Fibroblast of the conjunctiva (primary cell): ENCODE results near the gene PACRG.

Experiments used
- DNase-seq: peaks from one replicate; pipeline ENCODE4 v3.0.0-alpha.2; 2010; ENCODE audit warnings: low read depth

The PACRG gene

DNA sequence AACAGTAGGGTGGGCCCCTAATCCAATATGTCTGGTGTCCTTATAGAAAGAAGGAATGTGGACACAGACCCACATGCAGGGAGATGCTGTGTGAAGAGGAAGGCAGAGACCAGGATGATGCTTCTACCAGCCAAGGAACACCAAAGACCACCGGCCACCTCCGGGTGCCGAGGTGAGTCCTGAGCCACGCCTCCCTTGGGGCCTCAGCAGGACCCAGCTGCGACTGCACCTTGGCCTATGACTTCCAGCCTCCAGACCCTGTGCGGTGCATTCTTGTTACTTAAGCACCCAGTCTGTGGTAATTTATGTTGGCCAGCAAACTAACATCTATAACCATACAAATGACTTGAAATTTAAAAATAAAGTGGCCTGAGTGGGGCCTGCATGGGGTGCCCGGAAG lies 607.3 kb downstream of the PACRG start:
- DNase-seq = no peak

DNA sequence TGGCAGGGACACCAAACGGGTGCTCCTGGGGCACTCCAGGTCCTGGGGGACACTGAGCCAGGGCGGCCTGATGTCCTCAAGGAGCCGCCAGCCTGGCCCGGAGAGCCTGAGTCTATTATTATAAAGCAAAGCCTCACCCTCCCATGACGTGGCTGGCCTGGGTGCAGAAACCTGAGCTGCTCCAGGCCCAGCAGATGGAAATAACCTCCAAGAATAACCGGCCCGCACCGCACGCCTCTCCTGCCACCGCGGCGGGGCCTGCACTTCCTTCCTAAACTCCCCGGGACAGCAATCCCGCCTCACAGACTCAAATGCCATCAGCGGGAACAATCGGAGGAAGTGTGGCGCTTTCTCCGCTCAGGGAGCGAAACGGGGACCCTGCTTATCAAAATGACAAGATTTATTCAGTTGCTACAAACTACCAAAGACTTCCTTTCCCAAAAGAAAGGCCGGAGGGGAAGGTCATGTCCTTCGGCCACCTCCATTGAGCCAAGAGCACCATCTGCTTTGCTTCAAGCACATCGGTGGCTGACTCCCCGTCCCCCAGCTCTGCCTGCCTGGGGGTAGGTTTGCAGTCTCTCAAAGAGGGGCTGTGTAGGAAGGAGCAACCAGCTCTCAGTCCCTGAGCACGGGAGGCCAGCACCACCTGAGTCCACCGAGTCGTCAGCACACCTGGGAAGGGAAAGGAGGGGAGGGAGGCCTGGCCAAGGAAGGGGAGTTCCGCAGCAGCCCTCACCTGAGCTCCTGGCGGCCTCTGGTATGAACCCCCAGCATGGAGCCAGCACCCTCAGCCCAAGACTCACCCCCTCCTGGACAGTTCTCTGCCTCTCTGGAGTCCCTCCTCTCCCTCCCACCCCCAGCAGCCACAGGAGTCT lies 608.1 kb downstream of the PACRG start:
- DNase-seq = no peak

DNA sequence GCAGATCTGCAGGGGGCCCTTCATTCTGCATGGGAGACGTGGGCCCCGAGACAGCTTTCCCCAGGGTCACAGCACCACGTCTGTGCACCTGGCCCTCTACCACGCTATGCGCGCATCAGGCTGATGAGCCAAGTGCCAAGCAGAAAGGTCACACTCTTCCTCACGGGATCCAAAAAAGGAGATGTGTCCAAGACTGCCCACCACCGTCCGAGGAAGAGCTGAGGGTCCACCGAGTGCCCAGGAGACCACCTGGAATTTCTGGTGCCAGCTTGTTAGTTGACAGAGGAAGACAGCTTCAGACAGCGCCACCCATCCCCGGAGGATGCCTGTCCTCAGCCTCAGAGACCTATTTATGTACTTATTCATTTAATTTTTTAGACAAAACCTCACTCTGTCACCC lies 609.2 kb downstream of the PACRG start:
- DNase-seq = no peak

DNA sequence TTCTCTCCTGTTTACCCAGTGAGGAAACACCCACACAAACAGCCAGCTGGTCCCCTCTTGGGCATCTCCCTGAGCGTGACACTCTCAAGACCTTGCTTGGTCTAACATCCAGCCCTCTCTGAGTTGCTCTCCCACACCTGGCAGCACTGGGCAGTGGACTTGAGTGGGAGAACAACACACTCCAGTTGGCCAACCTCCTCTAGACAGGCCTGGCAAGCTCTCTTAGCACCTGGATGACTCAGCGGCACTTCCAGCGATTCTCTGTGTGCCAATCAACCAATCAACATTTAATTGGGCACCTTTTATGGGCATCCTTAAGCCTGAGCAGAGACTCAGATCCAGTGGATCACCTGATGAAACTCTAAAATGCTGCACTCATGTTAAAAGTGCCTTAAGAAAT lies 610.2 kb downstream of the PACRG start:
- no peak for DNase-seq

DNA sequence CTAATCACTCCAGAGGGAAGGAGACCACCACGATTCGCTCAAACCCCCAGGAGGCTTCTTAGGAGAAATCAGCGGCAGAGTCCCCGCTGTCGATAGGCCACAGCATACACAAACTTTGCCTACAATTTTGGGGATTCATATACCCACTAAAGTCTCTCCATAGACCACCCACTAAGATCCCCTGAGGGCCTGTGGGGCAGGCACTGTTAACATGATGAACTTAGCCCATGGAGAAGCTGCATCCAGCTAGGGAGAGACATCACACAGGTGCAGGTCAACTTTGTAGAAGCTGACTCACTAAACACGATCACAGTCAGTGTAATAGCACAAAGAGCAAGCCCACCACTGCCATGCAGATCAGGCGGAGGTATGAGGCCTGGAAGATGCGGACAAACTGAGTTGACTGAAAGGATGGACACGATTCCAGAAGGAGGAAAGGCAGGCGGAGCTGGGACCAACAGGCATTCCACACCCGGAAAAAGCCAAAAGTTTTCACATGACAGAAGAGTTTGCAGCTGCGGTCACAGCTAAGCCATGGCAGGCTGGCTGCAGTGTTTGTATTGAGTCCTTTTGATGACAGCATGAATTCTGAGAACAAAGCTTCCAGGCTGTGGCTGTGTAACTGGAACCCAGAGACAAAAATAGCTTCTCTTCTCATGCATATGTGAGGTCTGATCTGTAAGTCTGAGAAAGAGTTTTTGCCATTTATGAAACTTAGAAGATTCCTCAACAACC lies 611.1 kb downstream of the PACRG start:
- no peak for DNase-seq

DNA sequence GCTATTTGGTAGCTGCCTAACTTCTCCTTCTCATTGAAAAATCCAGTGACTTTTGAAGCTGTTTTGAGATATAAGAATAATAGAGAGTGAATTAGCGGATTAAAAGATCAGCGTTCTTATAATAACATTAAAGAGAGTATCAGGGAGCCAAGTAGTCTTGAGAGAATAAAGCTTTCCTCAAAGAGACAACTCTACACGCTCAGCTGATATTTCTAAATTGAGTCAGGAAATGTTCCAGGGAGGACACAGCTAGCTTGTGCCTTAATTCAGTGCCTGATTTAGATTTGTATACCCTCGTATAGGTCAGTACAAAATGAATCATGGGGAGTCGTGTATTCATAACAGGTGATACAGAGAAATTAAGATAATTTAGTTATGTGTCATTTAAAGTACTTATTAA lies 611.7 kb downstream of the PACRG start:
- DNase-seq = no peak

DNA sequence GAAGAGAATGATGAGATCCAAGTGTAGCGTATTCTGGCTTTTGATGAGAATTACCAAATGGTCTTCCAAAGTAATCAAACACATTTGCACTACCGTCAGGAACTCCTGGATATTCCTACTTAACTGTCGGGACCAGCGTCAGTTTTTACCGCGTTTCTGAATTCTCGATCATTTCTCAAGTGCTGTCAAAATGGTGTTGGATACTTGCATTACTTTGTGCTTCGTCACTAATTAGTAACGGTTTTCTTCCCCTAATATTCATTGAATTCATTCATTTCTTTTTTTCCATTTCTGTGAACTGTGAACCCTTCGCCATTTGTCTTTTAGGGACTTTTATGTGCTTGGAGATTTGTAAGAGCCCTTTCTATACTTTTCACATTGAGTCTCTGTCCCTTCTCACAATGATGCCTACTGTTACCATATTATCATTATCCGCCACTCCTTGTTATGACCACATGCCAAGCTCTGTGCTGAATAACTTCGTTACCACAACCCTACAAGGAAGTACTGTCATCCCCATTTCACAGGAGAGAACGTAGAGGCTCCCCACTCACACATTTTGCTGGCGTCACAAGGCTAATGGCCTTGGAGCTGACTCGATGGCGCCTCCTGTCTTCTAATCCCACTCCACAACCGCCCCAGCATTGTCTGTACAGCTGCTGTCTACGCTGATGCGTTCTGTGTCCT lies 612.6 kb downstream of the PACRG start:
- DNase-seq = no peak

DNA sequence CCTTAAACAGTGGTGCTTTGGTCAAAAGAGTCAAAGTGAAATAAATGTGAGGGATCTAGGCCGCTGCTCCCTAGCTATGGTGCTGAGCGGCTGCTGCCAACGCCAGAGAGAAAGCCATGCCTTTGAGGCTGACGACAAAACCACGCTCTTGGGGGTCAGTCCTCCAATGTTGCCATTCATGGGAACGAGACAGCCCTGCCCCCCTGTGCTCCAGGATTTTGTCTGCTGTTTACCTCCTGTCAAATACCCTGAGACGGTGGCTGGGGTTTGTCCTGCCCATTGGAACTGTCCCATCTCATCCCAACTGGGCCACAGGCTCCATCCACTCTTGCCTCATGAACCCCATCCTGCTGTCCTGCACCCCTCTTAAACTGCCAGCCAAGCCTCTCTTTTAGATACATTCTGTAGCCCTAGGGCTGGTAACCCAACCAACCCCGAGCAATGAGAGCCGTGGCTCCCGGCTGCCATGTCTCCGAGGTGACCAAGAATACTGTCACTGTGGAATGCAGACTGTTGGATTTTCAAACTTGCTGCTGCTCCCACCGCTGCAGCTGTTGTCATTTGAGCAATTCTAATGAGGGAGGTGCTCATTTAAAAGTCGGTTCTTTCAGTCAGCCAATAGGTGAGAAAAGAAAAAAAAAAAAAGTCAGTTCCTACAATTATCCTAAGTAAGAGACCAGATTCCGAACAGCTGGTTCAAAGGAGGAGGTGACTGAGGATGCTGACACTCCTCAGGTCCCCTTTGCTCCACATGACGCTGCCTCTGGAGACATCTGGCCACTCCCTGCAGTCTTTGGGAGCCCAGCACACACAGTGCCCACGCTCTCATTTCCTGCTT lies 613.7 kb downstream of the PACRG start:
- no peak for DNase-seq

DNA sequence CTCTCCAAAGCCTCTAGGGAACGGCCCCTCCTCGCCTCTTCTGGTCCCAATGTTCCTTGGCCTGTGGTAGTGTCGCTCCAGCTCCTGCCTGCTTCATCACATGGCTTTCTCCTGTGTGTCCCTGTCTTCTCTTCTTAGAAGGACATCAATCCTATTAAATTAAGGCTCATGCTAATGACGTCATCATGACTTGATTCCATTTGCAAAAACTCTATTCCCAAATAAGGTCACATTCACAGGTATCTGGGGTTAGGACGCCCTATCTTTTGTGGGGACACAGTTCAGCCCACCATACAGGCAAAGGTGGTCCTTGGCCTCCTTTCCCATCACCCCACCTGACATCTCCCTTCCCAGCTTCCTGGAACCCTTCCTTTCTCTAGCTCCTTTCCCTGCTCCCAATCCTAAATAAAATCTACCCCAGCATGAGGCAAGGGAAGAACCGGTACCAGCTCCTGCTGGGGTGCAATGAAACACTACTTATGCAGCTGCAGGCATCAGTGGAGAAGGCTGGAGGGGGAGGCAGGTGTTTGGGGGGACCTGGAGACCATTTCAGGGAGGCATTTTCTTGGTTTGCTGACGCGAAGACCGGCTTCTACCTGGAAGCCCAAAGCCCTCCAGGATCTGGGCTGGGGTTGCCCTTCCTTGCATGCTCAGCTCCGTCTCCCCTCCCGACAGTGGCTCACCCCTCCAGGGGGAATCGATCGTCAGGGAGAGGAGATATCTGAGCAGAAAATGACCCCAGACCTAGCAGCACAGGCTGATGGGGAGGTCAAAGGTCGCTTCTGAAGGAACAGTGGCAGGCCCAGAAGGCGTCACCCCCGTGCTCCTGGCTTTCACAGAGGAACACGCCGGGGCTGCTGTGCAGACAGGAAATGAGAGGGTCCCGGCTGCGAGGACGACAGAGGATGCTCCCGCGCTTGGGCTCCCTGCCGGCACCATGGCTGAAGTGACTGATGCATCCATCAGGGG lies 615.1 kb downstream of the PACRG start:
- DNase-seq = no peak

DNA sequence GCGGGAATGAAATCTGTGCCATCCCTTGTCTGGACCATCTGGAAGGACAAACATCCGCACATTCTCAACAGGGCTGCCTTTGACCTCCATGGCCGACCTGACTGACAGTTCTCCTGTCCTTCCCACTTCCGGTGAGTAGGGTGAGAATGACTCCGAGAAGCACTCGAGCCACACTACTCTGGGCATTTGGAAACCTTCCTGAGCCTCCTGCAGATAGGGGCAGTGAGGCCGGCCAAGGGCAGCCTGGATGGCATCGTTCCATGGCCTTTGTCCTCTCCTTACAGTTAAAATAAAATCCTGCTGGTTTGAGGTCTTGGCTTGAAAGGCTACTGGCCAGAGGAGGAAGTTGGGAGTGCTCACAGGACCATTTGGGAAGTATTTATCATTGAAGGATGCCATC lies 615.8 kb downstream of the PACRG start:
- DNase-seq = no peak

DNA sequence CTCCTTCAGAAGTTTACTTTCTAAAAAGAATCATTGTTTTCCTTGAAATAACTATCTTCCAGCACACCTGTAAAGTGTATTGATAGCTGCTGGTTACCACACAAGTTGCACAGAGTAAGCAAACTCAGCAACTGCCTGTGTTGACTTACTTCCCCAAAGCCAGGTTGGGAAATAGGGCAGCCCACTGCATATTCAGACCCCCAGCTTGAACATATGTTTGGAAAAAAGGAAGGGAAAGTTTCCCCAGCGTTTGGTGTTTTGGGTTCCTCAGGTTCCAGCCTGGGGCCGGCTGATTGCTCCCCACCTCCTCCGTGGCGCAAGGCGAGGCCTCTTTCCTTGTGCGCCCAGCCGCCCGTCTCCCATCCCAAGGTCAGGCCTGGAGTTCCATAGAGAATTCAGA lies 616.6 kb downstream of the PACRG start:
- DNase-seq = no peak

DNA sequence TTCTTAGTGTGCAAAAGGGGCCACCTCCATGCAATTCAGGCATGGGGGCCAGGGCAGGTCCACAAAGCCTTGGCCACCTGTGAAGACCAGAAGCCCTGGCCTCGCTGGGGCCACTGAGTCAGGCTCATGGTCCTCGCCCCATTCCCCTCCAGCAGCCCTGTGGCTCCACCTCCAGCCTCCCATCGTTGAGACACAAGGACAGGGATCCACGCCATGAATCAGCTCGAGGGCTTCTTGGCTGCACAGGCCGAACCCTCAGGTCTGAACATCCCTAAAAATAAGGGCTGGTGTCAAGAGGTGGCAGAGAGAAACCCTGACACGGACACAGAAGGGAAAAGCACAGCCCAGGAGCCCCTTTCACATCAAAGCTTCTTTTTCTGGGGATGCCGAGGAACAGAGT lies 618.2 kb downstream of the PACRG start:
- DNase-seq = no peak

DNA sequence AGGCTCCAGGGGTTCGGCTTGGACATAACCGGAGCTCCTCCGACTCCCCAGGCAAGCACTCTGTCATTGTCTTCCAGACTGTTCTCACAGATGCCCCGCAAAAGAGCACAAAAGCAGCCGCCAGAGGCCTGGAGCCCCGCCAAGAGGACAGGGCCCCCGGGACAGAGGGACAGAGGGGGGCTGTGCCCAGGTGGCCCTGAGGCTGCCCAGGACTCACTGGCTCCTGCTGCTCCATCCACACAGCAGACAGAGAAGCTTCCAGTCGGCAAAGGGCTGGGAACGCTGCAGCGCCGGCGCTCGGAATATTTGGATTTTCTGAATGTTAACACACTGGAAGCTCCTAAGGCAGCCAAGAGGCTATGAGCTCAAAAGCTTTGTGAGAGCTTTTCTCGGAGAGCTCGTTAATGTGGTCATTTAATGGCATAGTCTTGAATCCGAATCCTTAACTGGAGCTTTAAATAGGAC lies 618.8 kb downstream of the PACRG start:
- no peak for DNase-seq

DNA sequence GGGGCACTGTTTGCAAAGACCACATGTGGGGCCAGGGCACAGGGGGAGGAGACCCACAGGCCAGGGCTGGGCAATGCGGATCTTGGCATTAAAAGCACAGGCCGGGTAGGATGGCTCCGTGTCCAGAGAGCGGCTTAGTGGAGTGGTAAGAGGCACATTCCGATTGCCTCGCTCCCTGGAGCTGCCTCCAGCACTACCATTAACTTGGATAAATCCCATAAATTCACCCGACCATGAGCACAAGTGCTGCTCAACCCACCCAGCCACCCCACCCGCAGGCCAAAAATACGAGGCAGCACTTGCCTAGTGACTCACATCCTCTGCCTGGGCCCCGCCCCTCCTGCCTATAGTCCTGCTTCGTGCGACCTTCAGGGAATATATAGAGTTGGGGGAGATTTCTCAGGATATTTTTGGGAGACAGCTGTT lies 619.3 kb downstream of the PACRG start:
- no peak for DNase-seq

DNA sequence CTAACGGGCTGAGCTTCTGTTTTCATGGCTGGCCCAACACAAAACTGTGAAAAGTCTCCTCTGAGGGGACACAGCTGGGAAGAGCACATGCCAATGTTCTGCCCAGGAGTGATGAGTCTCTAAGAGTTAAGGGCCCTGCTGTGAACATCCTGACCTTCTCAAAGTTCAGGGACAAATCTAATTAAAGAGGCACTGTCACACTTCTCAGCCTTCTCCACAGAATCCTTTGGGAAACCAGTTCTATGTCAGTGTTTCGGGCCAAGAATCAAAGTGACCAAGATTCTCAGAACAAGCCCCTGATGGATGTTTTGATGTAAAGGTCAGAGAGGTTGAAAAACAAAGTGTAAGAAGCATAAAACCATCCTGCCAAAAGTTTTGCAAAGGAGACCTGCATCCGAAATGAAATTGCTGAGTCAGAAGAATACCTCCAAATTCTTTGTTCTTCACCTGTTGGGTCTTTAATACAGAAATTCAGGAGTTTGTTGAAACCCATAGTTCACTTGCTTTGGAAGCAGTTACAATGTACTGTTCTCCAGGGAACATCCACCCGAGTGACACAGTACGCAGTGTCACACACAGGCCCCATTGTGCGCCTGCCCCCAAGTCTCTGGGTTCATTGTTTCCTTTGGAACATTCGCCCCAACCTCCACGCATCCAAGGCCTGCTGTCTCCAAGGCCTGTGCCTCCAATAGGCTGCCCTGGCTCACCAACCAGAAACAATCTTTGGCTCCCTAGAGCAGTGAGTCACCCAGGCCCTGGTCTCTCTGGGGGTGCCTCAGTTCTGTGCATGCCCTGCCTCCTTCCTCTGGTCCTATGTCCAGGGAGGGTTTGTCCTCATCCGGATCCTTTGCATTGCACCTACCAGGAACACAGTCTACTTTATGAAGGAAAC lies 621.3 kb downstream of the PACRG start:
- DNase-seq = no peak

DNA sequence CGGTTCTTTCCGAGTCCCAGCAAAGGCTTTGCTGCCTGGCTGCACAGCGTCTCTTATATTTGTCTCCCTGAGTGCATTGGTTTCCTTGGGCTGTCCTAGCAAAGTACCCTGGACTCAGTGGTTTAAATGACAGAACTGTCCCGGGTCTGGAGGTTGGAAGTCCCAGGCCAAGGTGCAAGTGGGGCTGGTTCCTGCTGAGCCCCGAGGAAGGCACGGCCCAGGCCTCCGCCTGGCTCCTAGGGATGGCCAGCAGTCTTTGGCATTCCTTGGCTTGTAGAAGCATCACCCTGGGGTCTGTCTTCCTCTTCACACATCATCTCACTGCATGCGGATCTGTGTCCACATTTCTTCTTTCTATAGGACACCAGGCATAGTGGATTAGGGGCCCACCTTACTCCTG lies 621.9 kb downstream of the PACRG start:
- no peak for DNase-seq

DNA sequence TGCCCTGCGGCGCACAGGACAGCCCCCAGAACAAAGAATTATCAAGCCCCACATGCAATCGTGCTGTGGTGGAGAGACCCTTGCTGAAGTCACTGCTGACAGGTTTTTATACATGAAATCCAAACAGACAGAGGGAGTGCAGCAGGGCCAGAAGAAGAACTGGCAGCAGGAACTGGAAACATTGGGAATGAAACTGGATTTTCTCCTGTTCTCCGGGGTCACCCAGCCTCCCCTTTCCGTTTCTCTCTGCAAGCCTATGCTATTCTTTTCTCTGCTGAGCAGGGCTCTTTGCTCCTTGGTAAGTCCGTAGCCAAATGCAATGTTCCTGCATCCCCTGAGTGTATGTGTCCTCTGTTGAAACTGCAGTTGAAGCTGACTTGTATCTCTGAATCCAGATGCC lies 623.2 kb downstream of the PACRG start:
- DNase-seq = no peak

DNA sequence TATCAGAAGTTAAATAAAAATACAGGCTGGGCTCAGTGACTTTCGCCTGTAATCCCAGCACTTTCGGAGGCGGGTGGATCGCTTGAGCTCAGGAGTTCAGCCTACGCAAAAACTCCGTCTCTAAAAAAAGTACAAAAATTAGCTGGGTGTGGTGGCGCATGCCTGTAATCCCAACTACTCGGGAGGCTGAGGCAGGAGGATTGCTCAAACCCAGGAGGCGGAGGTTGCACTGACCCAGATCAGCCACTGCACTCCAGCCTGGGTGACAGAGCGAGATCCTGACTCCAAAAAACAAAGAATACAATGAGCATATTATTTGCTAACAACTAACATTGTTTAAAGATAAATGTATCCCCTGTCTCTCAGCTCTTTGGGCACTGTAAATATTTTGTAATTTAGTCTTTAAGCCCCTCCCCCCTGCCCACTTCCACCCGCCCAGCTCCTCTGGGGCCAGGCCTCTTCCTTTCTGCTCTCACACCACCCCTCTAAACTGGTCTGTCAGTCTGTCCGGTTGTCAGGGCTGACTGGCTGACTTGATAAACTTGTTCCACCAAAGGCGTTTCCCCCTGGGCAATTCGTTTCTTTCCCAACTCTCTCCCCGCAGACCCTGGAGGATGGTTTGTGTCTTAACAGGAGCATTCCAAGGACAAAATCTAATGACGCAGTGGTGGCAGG lies 624.4 kb downstream of the PACRG start:
- DNase-seq = no peak

DNA sequence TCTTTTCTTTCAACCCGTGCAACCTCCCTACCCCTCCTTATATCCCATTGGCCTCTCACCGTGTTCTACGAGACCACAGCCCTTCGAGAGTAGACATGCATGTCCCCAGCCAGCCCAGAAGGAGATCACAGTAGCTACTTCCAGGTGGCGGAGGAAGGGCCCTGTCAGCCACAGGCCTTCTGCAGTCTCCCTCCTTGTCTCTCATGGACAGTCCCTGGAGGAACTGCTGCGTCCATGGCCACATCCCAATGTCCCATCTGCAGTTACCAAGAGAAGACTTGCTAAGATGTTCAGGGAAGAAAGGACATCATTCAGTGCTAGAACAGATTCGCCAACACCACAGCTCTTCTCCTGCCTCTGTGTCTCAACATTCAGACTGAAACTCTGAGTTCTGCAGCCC lies 625.2 kb downstream of the PACRG start:
- no peak for DNase-seq
